Activated T-cell treated with anti-CD3 and anti-CD28 coated beads, Interleukin-2, amount 50 U/mL, for 72 hours (primary cell): ENCODE data around the gene SOCS2. TPM values are rescaled to one million over a fixed set of nuclear protein-coding genes. Genes with fewer than 3 reads are reported as not detected.

Experiments used
- ATAC-seq, 2 donors: fragments of 150-1000 bp; cut with Tn5 transposase; replicated peaks in 1 of 2; 2 replicates each; pipeline ENCODE4 v1.10.0; 2021; ENCODE audit warnings: moderate library complexity in 2 of 2, mild to moderate bottlenecking in 1 of 2
- DNase-seq, 2 donors: peaks; one replicate each; pipeline ENCODE4 v3.0.0; 2021 to 2022; ENCODE audit warnings: mixed read lengths in 1 of 2
- H3K27ac Mint-ChIP-seq: one replicate; pipeline ENCODE4 v1.8.0; 2022; ENCODE audit warnings: mild to moderate bottlenecking, moderate library complexity, mixed read lengths
- H3K27me3 Mint-ChIP-seq: one replicate; pipeline ENCODE4 v1.8.0; 2022; ENCODE audit warnings: low read depth, mixed read lengths
- H3K36me3 Mint-ChIP-seq, 2 donors: one replicate each; pipeline ENCODE4 v1.8.0; 2022; ENCODE audit warnings: mixed read lengths in 2 of 2, mild to moderate bottlenecking in 1 of 2; ENCODE audit not compliant: insufficient read depth in 2 of 2
- H3K4me1 Mint-ChIP-seq: one replicate; pipeline ENCODE4 v1.8.0; 2022; ENCODE audit warnings: low read depth, mixed read lengths
- H3K4me3 Mint-ChIP-seq, 2 donors: one replicate each; pipeline ENCODE4 v1.8.0; 2022; ENCODE audit warnings: mild to moderate bottlenecking in 2 of 2, mixed read lengths in 2 of 2, moderate library complexity in 2 of 2
- H3K9me3 Mint-ChIP-seq, 2 donors: one replicate each; pipeline ENCODE4 v1.8.0; 2022; ENCODE audit warnings: mixed read lengths in 2 of 2
- total RNA-seq, 2 donors: library from RNA; stranded (reverse); gene quantifications; one replicate each; pipeline ENCODE4 v1.2.3, GENCODE V29; 2022

Gene SOCS2
- total RNA-seq, 2 donors from 2014 or later = 32.3 to 37.2 TPM

- peak overlapping the region; percentile 88 to 97 for H3K4me3 Mint-ChIP-seq
- ATAC-seq (peak; percentile 88 to 91), DNase-seq (peak; percentile 37 to 44)
- peaks cover 56% of the 10 kb centered on the region for H3K27me3 Mint-ChIP-seq
- peaks cover 16% of the 10 kb centered on the region for H3K4me1 Mint-ChIP-seq
- peaks cover 0 to 4% of the 10 kb centered on the region in 2 donors for H3K36me3 Mint-ChIP-seq
- peak overlapping the region; percentile 56 for H3K27ac Mint-ChIP-seq
- no peaks in the 10 kb centered on the region for H3K9me3 Mint-ChIP-seq
Observed at GRCh38 chr12:93591137-93591868, 18.8 kb downstream of the SOCS2 start.

- Mint-ChIP-seq H3K27ac (no peak overlapping the region), H3K4me3 (peak overlapping the region in 1 of 2 donors; percentile 97), H3K4me1 (peaks cover 16% of the 10 kb centered on the region), H3K27me3 (peaks cover 58% of the 10 kb centered on the region), H3K36me3 (peaks cover 0 to 4% of the 10 kb centered on the region in 2 donors), H3K9me3 (no peaks in the 10 kb centered on the region)
- ATAC-seq = no peak
- no peak for DNase-seq
Observed at GRCh38 chr12:93592641-93593406, 20.3 kb downstream of the SOCS2 start.

GRCh38 chr12:93593843-93594242 lies 21.4 kb downstream of the SOCS2 start:
- no peak overlapping the region for H3K27ac Mint-ChIP-seq
- peaks cover 0 to 4% of the 10 kb centered on the region in 2 donors for H3K36me3 Mint-ChIP-seq
- no peak for ATAC-seq
- H3K27me3 Mint-ChIP-seq = peaks cover 63% of the 10 kb centered on the region
- H3K9me3 Mint-ChIP-seq = no peaks in the 10 kb centered on the region
- no peak for DNase-seq
- H3K4me3 Mint-ChIP-seq = no peak overlapping the region
- H3K4me1 Mint-ChIP-seq = peaks cover 16% of the 10 kb centered on the region

GRCh38 chr12:93594766-93595311 lies 22.4 kb downstream of the SOCS2 start:
- Mint-ChIP-seq H3K36me3 (peaks cover 0 to 4% of the 10 kb centered on the region in 2 donors), H3K27me3 (peaks cover 58% of the 10 kb centered on the region), H3K4me1 (peaks cover 16% of the 10 kb centered on the region), H3K4me3 (no peak overlapping the region), H3K27ac (no peak overlapping the region), H3K9me3 (no peaks in the 10 kb centered on the region)
- DNase-seq (no peak), ATAC-seq (no peak)

- DNase-seq = no peak
- H3K27me3 Mint-ChIP-seq = peaks cover 52% of the 10 kb centered on the region
Observed at GRCh38 chr12:93595351-93595750, 22.9 kb downstream of the SOCS2 start.

GRCh38 chr12:93597608-93598007 lies 25.1 kb downstream of the SOCS2 start:
- no peak overlapping the region for H3K4me3 Mint-ChIP-seq
- no peaks in the 10 kb centered on the region for H3K9me3 Mint-ChIP-seq
- H3K36me3 Mint-ChIP-seq = no peaks in the 10 kb centered on the region
- no peaks in the 10 kb centered on the region for H3K4me1 Mint-ChIP-seq
- no peak for ATAC-seq
- H3K27me3 Mint-ChIP-seq = peaks cover 32% of the 10 kb centered on the region
- DNase-seq = no peak
- no peak overlapping the region for H3K27ac Mint-ChIP-seq

More at GRCh38 chr12:93595351-93595750, 22.9 kb downstream of the SOCS2 start:
- H3K4me3 Mint-ChIP-seq = no peak overlapping the region
- no peak for ATAC-seq
- no peaks in the 10 kb centered on the region for H3K9me3 Mint-ChIP-seq
- H3K4me1 Mint-ChIP-seq = peaks cover 16% of the 10 kb centered on the region
- peaks cover 0 to 4% of the 10 kb centered on the region in 2 donors for H3K36me3 Mint-ChIP-seq
- H3K27ac Mint-ChIP-seq = no peak overlapping the region

- H3K4me1 Mint-ChIP-seq = no peaks in the 10 kb centered on the region
Observed at GRCh38 chr12:93599192-93599591, 26.7 kb downstream of the SOCS2 start.

GRCh38 chr12:93601591-93601990 lies 29.1 kb downstream of the SOCS2 start:
- Mint-ChIP-seq H3K27me3 (peaks cover 12% of the 10 kb centered on the region), H3K27ac (no peak overlapping the region)
- no peak for ATAC-seq

More at GRCh38 chr12:93599192-93599591, 26.7 kb downstream of the SOCS2 start:
- H3K27ac Mint-ChIP-seq = no peak overlapping the region
- no peaks in the 10 kb centered on the region for H3K9me3 Mint-ChIP-seq
- no peaks in the 10 kb centered on the region for H3K36me3 Mint-ChIP-seq
- H3K4me3 Mint-ChIP-seq = no peak overlapping the region
- peaks cover 19% of the 10 kb centered on the region for H3K27me3 Mint-ChIP-seq
- no peak for ATAC-seq
- no peak for DNase-seq

GRCh38 chr12:93602897-93603668 lies 30.6 kb downstream of the SOCS2 start:
- Mint-ChIP-seq H3K4me1 (peaks cover under 1% of the 10 kb centered on the region), H3K36me3 (no peaks in the 10 kb centered on the region), H3K4me3 (no peak overlapping the region), H3K27me3 (peaks cover 7% of the 10 kb centered on the region), H3K9me3 (no peaks in the 10 kb centered on the region), H3K27ac (no peak overlapping the region)
- ATAC-seq = no peak
- no peak for DNase-seq

More at GRCh38 chr12:93601591-93601990, 29.1 kb downstream of the SOCS2 start:
- no peak overlapping the region for H3K4me3 Mint-ChIP-seq
- no peak for DNase-seq
- H3K4me1 Mint-ChIP-seq = no peaks in the 10 kb centered on the region
- H3K9me3 Mint-ChIP-seq = no peaks in the 10 kb centered on the region
- H3K36me3 Mint-ChIP-seq = no peaks in the 10 kb centered on the region

- peaks cover 4% of the 10 kb centered on the region for H3K4me1 Mint-ChIP-seq
- no peak for ATAC-seq
- H3K4me3 Mint-ChIP-seq = no peak overlapping the region
- H3K36me3 Mint-ChIP-seq = no peaks in the 10 kb centered on the region
- no peaks in the 10 kb centered on the region for H3K9me3 Mint-ChIP-seq
- DNase-seq = no peak
- H3K27me3 Mint-ChIP-seq = peaks cover 5% of the 10 kb centered on the region
- H3K27ac Mint-ChIP-seq = no peak overlapping the region
Observed at GRCh38 chr12:93603762-93604161, 31.3 kb downstream of the SOCS2 start.

GRCh38 chr12:93608313-93608712 lies 35.8 kb downstream of the SOCS2 start:
- Mint-ChIP-seq H3K27ac (no peak overlapping the region), H3K36me3 (no peaks in the 10 kb centered on the region), H3K4me3 (no peak overlapping the region), H3K27me3 (peaks cover 18% of the 10 kb centered on the region), H3K9me3 (no peaks in the 10 kb centered on the region), H3K4me1 (peaks cover 4% of the 10 kb centered on the region)
- ATAC-seq = no peak
- no peak for DNase-seq

- no peak for ATAC-seq
- peaks cover 4% of the 10 kb centered on the region for H3K4me1 Mint-ChIP-seq
- peaks cover 22% of the 10 kb centered on the region for H3K27me3 Mint-ChIP-seq
- no peak for DNase-seq
- H3K27ac Mint-ChIP-seq = no peak overlapping the region
- no peak overlapping the region for H3K4me3 Mint-ChIP-seq
- no peaks in the 10 kb centered on the region for H3K9me3 Mint-ChIP-seq
- H3K36me3 Mint-ChIP-seq = no peaks in the 10 kb centered on the region
Observed at GRCh38 chr12:93609281-93610192, 37.1 kb downstream of the SOCS2 start.
